HL-60 (cell line): ENCODE measurements around the gene EGFR.

Experiments
- SPI1 ChIP-seq: IDR thresholded peaks from 2 replicates; pipeline ENCODE4 v1.6.1; 2012; ENCODE audit warnings: low read depth, mild to moderate bottlenecking, borderline replicate concordance
- TF ChIP-seq, protein P1 (sequence below): IDR thresholded peaks from 2 replicates; pipeline ENCODE4 v1.6.1; 2012; ENCODE audit warnings: low read depth; ENCODE audit not compliant: insufficient replicate concordance
- TF ChIP-seq, protein P2 (sequence below): IDR thresholded peaks from one replicate; pipeline ENCODE4 v1.5.1; 2011; ENCODE audit warnings: low read length, control low read depth, inconsistent platforms; ENCODE audit not compliant: insufficient read depth

DNA sequence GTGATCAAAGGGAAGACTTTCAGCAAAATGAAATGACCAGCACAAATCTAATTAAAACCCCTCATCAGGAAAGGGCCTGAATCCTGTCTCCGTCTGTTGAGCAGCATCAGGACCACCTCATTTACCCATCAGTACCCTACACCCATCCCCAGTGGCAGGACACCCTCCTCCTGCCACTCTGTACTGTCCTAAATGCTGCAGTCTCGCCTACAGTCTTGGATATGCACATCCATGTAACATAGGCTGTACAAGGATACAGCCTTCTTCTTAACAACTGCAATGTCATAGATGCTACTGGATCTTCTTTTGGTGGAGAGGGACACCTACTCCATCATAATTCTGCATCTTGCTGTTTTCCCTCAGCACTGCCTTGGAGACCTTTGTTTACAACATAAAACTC, 206.0 kb downstream of the EGFR start:
- TF ChIP-seq, protein P1, sequence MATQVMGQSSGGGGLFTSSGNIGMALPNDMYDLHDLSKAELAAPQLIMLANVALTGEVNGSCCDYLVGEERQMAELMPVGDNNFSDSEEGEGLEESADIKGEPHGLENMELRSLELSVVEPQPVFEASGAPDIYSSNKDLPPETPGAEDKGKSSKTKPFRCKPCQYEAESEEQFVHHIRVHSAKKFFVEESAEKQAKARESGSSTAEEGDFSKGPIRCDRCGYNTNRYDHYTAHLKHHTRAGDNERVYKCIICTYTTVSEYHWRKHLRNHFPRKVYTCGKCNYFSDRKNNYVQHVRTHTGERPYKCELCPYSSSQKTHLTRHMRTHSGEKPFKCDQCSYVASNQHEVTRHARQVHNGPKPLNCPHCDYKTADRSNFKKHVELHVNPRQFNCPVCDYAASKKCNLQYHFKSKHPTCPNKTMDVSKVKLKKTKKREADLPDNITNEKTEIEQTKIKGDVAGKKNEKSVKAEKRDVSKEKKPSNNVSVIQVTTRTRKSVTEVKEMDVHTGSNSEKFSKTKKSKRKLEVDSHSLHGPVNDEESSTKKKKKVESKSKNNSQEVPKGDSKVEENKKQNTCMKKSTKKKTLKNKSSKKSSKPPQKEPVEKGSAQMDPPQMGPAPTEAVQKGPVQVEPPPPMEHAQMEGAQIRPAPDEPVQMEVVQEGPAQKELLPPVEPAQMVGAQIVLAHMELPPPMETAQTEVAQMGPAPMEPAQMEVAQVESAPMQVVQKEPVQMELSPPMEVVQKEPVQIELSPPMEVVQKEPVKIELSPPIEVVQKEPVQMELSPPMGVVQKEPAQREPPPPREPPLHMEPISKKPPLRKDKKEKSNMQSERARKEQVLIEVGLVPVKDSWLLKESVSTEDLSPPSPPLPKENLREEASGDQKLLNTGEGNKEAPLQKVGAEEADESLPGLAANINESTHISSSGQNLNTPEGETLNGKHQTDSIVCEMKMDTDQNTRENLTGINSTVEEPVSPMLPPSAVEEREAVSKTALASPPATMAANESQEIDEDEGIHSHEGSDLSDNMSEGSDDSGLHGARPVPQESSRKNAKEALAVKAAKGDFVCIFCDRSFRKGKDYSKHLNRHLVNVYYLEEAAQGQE: no peak
- TF ChIP-seq, protein P2, sequence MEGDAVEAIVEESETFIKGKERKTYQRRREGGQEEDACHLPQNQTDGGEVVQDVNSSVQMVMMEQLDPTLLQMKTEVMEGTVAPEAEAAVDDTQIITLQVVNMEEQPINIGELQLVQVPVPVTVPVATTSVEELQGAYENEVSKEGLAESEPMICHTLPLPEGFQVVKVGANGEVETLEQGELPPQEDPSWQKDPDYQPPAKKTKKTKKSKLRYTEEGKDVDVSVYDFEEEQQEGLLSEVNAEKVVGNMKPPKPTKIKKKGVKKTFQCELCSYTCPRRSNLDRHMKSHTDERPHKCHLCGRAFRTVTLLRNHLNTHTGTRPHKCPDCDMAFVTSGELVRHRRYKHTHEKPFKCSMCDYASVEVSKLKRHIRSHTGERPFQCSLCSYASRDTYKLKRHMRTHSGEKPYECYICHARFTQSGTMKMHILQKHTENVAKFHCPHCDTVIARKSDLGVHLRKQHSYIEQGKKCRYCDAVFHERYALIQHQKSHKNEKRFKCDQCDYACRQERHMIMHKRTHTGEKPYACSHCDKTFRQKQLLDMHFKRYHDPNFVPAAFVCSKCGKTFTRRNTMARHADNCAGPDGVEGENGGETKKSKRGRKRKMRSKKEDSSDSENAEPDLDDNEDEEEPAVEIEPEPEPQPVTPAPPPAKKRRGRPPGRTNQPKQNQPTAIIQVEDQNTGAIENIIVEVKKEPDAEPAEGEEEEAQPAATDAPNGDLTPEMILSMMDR: no peak
- no peak for TF ChIP-seq SPI1
